ENCODE data around the gene TENT4B.

TENT4B gene

GRCh38 chr16:50265716-50266336 is 112.7 kb downstream of the TENT4B start:
- peak overlapping the region; percentile 98 for H3K4me3 Mint-ChIP-seq
- H3K4me1 Mint-ChIP-seq: peaks cover 76% of the 10 kb centered on the region
- peaks cover 11% of the 10 kb centered on the region for H3K27me3 Mint-ChIP-seq
- no peak for DNase-seq
- peaks cover 32% of the 10 kb centered on the region for H3K36me3 Mint-ChIP-seq
- H3K9me3 Mint-ChIP-seq: no peaks in the 10 kb centered on the region
- H3K27ac Mint-ChIP-seq: peak overlapping the region; percentile 95
- CTCF ChIA-PET: interaction anchor here (0.8 to 1.9 kb wide), 5 partner anchors 9 to 241 kb away, joined by 3 to 18 read pairs (median 4); partner anchors contain the start of gene CNEP1R1

DNA sequence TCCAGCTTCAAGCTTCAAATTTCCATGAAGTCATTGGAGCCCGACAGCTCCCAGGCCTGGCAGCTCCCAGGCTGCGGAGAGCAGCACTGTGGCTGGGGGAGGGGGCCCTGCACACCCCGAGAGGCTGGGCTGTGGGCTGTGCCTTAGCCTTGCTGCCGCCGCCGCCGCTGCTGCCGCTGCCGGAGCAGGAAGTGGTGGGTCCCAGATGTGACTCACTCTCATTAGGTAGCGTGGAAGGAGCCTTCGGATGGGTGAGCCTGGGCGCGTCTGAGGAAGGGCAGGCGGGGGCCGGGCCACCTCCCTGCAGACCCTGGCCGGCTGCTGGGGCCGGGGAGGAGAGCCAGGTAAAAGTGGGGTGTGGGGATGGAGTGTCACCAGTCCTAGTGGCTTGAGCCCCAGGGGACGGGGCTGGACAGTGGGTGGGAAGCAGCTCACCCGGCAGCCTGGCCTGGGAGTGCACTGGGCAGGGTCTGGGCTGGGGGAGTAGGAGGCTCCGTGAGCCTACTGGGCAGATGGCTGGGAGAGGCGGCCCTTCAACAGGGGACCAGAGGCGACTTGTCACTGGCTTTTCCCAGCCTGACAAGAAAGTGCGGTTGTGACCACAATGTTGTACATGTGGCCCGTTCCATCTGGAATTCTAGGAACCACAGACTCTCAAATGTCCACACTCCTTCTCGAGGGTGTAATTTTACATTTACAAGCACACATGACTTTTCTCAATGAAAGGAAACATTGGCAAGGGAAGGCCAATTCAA is 113.4 kb downstream of the TENT4B start, which contains the start of gene ADCY7:
ADCY7 (plus strand) TSS at position 215 of the 755 bp plus-strand sequence. CDS start 21,629 bp downstream, outside the sequence.
- H3K4me3 Mint-ChIP-seq: peak within 1 kb of the TSS; percentile 98
- H3K27ac Mint-ChIP-seq: peak within 1 kb of the TSS; percentile 95
- peaks cover 80% of the 10 kb centered on the region for H3K4me1 Mint-ChIP-seq
- peaks cover 5% of the 10 kb centered on the region for H3K27me3 Mint-ChIP-seq
- H3K36me3 Mint-ChIP-seq: peaks cover 39% of the 10 kb centered on the region
- H3K9me3 Mint-ChIP-seq: no peaks in the 10 kb centered on the region
- DNase-seq: peak; percentile 90
- CTCF ChIA-PET: interaction anchor here (0.9 to 2.3 kb wide), 4 partner anchors 8 to 89 kb away, joined by 3 to 18 read pairs (median 6); no protein-coding TSS in a partner anchor

- no peak for DNase-seq
Measured at GRCh38 chr16:50267151-50267631, 114.1 kb downstream of the TENT4B start.

GRCh38 chr16:50267651-50268050 is 114.5 kb downstream of the TENT4B start:
- peaks cover 85% of the 10 kb centered on the region for H3K4me1 Mint-ChIP-seq
- H3K9me3 Mint-ChIP-seq: no peaks in the 10 kb centered on the region
- CTCF ChIA-PET: interaction anchor here (0.6 to 2.3 kb wide), 4 partner anchors 57 to 88 kb away, joined by 3 to 9 read pairs (median 6); no protein-coding TSS in a partner anchor
- DNase-seq: peak; percentile 47
- H3K27ac Mint-ChIP-seq: peak overlapping the region; percentile 95
- peaks cover 43% of the 10 kb centered on the region for H3K36me3 Mint-ChIP-seq
- peaks cover 3% of the 10 kb centered on the region for H3K27me3 Mint-ChIP-seq
- peak overlapping the region; percentile 98 for H3K4me3 Mint-ChIP-seq

More at GRCh38 chr16:50267151-50267631, 114.1 kb downstream of the TENT4B start:
- peak overlapping the region; percentile 98 for H3K4me3 Mint-ChIP-seq
- H3K27me3 Mint-ChIP-seq: peaks cover 5% of the 10 kb centered on the region
- no peaks in the 10 kb centered on the region for H3K9me3 Mint-ChIP-seq
- CTCF ChIA-PET: interaction anchor here (0.6 to 2.3 kb wide), 5 partner anchors 13 to 88 kb away, joined by 3 to 9 read pairs (median 4); no protein-coding TSS in a partner anchor
- H3K36me3 Mint-ChIP-seq: peaks cover 42% of the 10 kb centered on the region
- H3K27ac Mint-ChIP-seq: peak overlapping the region; percentile 95
- peaks cover 83% of the 10 kb centered on the region for H3K4me1 Mint-ChIP-seq

DNA sequence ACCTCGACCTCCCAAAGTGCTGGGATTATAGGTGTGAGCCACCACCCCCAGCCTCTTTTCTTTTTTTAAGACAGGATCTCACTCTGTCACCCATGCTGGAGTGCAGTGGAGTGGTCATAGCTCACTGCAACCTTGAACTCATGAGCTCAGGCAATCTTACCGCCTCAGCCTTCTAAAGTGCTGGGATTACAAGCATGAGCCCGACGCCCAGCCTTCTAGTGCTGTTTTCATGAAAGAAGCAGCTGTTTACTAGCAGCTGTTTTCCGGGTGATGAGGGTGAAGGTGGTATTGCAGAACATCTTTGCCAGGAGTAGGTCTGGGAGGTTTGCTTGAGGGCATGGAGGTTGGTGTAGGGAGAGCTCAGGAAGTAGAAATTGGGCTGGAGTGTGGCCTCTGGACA is 115.2 kb downstream of the TENT4B start:
- Mint-ChIP-seq H3K9me3 (no peaks in the 10 kb centered on the region), H3K4me3 (peak overlapping the region; percentile 98), H3K36me3 (peaks cover 47% of the 10 kb centered on the region), H3K27me3 (no peaks in the 10 kb centered on the region), H3K27ac (peak overlapping the region; percentile 95), H3K4me1 (peaks cover 87% of the 10 kb centered on the region)
- CTCF ChIA-PET: interaction anchor here (0.9 to 2.3 kb wide), 5 partner anchors 9 to 87 kb away, joined by 3 to 9 read pairs (median 5); no protein-coding TSS in a partner anchor
- peak; percentile 37 for DNase-seq

- Mint-ChIP-seq H3K36me3 (peaks cover 47% of the 10 kb centered on the region), H3K27me3 (no peaks in the 10 kb centered on the region), H3K9me3 (no peaks in the 10 kb centered on the region), H3K4me1 (peaks cover 90% of the 10 kb centered on the region), H3K27ac (peak overlapping the region; percentile 65), H3K4me3 (peak overlapping the region; percentile 98)
- DNase-seq: no peak
- CTCF ChIA-PET: interaction anchor here (1.0 to 1.1 kb wide), 2 partner anchors 9 to 28 kb away, joined by 3 to 4 read pairs; no protein-coding TSS in a partner anchor
Measured at GRCh38 chr16:50269061-50269705, 116.1 kb downstream of the TENT4B start.

DNA sequence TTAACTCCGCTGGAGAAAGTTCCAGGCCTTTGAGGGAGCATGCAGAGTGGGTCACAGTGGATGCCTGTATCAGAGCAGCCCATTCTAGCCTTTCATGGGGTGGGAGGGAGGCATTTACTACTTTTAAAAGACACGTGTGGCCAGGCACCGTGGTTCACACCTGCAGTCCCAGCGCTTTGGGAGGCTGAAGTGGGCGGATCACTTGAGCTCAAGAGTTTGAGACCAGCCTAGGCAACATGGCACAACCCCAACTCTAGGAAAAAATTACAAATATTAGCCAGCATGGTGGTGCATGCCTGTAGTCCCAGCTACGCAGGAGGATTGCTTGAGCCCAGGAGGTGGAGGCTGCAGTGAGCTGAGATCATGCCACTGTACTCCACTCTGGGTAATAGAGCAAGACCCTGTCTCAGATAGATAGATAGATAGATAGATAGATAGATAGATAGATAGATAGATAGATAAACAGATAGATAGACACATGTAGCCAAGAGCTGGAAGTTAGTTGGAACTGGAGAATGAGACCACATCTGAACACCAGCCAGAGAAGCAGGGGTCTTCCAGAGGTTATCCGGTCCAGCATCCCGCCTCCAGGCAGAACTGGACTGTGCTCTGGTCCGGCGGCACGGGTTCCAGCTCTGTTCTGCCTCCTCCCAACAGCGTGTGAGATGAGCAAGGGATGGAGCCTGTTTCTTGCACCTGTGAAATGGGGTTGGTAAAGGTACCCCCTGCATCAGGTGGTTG is 116.8 kb downstream of the TENT4B start:
- Mint-ChIP-seq H3K9me3 (no peaks in the 10 kb centered on the region), H3K36me3 (peaks cover 42% of the 10 kb centered on the region), H3K27me3 (no peaks in the 10 kb centered on the region), H3K4me3 (no peak overlapping the region), H3K4me1 (peaks cover 90% of the 10 kb centered on the region), H3K27ac (peak overlapping the region; percentile 65)
- CTCF ChIA-PET: no interaction called here
- no peak for DNase-seq

DNA sequence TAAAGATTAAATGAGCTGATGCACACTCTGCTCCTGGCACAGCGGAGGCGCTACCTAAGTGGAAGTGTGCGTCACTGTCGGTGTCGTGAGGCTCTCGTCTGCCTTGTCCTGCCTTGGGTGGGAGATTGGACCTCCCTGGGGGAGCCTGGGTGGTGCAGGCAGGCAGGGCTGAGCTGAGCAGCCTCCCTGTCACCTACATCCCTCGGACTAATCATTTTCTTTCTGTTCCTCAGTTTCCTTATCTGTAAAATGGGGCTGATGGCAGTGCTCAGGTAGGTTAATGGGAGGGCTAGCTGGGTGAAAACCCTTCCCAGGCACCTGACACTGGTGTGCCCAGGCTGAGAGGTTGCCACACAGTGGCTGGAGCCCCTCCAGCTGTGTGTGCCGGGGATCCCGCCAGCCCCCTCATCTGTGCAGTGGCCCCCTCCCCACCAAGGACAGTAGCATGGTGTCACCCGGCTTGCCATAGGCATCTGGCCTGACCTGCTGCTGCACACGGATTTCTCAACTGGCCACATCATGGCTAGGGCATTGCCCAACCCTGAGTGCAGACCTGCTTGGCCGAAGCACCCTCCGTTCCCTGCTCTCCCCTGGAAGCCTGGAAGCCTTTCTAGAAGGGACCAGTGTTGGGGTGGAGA is 117.5 kb downstream of the TENT4B start:
- Mint-ChIP-seq H3K4me1 (peaks cover 90% of the 10 kb centered on the region), H3K27me3 (no peaks in the 10 kb centered on the region), H3K27ac (peak overlapping the region; percentile 65), H3K36me3 (peaks cover 47% of the 10 kb centered on the region), H3K4me3 (no peak overlapping the region), H3K9me3 (no peaks in the 10 kb centered on the region)
- CTCF ChIA-PET: interaction anchor here (0.6 kb wide), 1 partner anchor 159 kb away, joined by 3 read pairs; no protein-coding TSS in a partner anchor
- DNase-seq: no peak

DNA sequence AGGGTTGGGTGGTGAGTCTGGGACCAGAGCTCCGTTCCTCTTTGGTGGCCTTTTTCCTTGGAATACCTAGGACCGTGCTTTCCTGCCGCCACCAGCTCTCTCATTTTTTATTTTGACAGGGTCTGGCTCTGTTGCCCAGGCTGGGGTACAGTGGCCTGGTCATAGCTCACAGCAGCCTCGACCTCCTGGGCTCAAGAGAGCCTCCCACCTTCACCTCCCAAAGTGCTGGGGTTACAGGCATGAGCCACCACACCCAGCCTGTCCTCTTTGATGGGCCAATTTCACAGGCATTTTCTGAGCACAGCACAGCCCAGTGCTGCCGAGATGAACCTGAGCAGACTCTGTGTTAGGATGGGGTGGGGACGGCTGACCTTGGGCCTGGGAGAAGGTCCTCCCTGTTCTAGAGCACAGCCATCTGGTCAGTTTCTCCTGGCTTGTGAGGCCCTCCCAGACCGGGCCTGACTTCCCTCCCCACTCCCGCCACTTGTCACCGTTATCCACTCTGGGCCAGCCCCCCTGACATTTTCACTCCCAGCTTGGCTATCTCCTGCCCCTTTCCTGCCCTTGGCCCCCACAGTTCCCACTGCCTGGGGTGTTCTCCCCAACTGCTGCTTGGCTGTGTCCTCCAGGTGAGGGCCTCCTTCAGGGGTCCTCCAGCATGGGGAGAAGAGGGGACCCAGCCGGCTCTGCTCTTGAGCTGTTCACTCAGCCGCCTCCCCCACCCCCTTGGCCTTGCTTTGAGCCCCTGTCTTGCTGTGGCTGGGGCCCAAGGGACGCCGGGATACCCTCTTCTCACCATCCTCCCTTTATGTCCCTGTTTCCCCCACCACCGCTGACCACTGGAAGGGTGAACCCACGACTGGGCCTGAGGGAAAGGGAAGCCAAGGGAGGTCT is 118.3 kb downstream of the TENT4B start:
- Mint-ChIP-seq H3K4me3 (no peak overlapping the region), H3K36me3 (peaks cover 51% of the 10 kb centered on the region), H3K4me1 (peaks cover 89% of the 10 kb centered on the region), H3K27ac (peak overlapping the region; percentile 65), H3K9me3 (no peaks in the 10 kb centered on the region), H3K27me3 (no peaks in the 10 kb centered on the region)
- DNase-seq: no peak
- CTCF ChIA-PET: interaction anchor here (0.6 kb wide), 1 partner anchor 158 kb away, joined by 3 read pairs; no protein-coding TSS in a partner anchor

DNA sequence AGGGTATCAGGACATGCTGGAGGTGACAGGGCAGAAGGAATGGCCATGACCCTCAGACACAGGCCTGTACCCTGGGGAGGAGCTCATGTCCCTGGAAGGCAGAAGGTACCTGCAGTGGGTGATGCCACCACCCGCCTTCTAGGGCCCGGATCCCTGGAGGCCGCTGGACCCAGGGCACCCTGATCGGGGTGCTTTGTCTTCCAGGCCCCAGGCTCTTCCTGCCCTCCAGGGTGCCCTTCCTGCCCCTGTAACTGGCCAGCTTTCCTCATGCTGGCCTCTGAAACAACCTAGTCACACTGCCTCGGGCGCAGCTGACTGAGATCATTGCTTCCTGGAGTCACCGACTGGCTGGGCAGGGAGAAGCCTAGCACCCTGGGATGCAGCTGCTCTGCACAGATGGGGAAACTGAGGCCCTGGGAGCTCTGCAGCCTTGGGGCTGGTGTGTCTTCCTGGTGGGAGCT is 119.0 kb downstream of the TENT4B start:
- Mint-ChIP-seq H3K9me3 (no peaks in the 10 kb centered on the region), H3K27ac (peak overlapping the region; percentile 99), H3K36me3 (peaks cover 57% of the 10 kb centered on the region), H3K27me3 (no peaks in the 10 kb centered on the region), H3K4me3 (no peak overlapping the region), H3K4me1 (peaks cover 95% of the 10 kb centered on the region)
- CTCF ChIA-PET: interaction anchor here (1.0 kb wide), 1 partner anchor 10 kb away, joined by 3 read pairs; no protein-coding TSS in a partner anchor
- DNase-seq: no peak

GRCh38 chr16:50272687-50273381 is 119.7 kb downstream of the TENT4B start:
- peaks cover 56% of the 10 kb centered on the region for H3K36me3 Mint-ChIP-seq
- peak overlapping the region; percentile 83 for H3K4me3 Mint-ChIP-seq
- DNase-seq: no peak
- H3K27me3 Mint-ChIP-seq: no peaks in the 10 kb centered on the region
- peaks cover 97% of the 10 kb centered on the region for H3K4me1 Mint-ChIP-seq
- CTCF ChIA-PET: interaction anchor here (1.0 to 1.6 kb wide), 3 partner anchors 10 to 54 kb away, joined by 3 to 5 read pairs (median 3); no protein-coding TSS in a partner anchor
- no peaks in the 10 kb centered on the region for H3K9me3 Mint-ChIP-seq
- H3K27ac Mint-ChIP-seq: peak overlapping the region; percentile 99
